Measurements from ENCODE around the gene PDE11A. TPM values are rescaled to one million over a fixed set of nuclear protein-coding genes. Genes with fewer than 3 reads are reported as not detected.

PDE11A gene
- total RNA-seq, 6 experiments from 2014 or later = 1.2 to 9.4 (median 6.3) TPM

DNA sequence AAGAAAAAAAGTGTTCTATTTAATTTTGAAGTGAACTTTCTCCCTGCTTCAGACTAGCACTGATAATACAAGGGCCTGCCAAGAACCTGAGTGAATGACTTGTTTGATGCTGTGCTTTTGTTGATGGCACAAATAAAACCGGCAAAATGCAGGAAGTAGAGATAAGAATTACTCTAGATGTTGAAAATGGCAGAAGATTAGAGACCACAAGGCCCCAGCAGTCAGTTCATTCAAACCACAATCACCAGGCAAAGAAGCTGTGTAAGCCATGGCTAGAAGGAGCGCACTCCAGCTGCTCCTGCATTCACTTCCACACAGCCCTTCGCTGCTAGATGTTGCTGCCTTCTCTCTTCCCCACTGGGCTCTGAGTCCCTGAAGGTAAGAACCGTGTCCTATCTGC lies 383.0 kb downstream of the PDE11A start:
- Histone ChIP-seq H3K4me1 (peaks cover 0 to 31% (median 2%) of the 10 kb centered on the region in 4 donors), H3K27ac (no peak overlapping the region), H3K27me3 (no peaks in the 10 kb centered on the region), H3K4me3 (no peak overlapping the region), H3K36me3 (no peaks in the 10 kb centered on the region), H3K9me3 (no peaks in the 10 kb centered on the region)
- intact Hi-C loops (cut with DNase I) = no loop called here
- TF ChIP-seq, protein P1, sequence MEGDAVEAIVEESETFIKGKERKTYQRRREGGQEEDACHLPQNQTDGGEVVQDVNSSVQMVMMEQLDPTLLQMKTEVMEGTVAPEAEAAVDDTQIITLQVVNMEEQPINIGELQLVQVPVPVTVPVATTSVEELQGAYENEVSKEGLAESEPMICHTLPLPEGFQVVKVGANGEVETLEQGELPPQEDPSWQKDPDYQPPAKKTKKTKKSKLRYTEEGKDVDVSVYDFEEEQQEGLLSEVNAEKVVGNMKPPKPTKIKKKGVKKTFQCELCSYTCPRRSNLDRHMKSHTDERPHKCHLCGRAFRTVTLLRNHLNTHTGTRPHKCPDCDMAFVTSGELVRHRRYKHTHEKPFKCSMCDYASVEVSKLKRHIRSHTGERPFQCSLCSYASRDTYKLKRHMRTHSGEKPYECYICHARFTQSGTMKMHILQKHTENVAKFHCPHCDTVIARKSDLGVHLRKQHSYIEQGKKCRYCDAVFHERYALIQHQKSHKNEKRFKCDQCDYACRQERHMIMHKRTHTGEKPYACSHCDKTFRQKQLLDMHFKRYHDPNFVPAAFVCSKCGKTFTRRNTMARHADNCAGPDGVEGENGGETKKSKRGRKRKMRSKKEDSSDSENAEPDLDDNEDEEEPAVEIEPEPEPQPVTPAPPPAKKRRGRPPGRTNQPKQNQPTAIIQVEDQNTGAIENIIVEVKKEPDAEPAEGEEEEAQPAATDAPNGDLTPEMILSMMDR (IDR thresholded peaks at IDR 0.05) = no peak
- TF ChIP-seq POLR2A (IDR thresholded peaks at IDR 0.05) = no peak
- DNase-seq = no peak
- WGBS (ENCODE audit: insufficient coverage, low coverage, low lambda C conversion rate, missing lambda C conversion rate) = 56% methylated on average over 4 of the region's 4 CpGs
- ATAC-seq = no peak

DNA sequence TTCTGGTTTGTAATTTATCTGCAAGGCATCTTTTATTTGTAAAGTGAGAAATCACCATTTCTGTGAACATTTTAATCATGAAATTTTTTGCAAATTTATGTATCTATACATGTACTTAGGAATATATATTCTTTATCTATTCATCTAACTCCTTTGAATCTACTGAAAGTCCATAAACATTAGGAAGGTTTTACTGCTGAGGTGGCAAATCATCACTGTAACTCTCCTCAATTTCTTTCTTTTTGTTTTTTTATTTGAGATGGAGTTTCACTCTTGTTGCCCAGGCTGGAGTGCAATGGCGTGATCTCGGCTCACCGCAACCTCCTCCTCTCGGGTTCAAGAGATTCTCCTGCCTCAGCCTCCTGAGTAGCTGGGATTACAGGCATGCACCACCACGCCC lies 383.7 kb downstream of the PDE11A start:
- no peak overlapping the region for H3K4me3 ChIP-seq
- 90% methylated on average over 5 of the region's 5 CpGs for WGBS (ENCODE audit: insufficient coverage, low coverage, low lambda C conversion rate, missing lambda C conversion rate)
- TF ChIP-seq, protein P1 (IDR thresholded peaks at IDR 0.05) = no peak
- TF ChIP-seq POLR2A (IDR thresholded peaks at IDR 0.05) = no peak
- H3K27me3 ChIP-seq = no peaks in the 10 kb centered on the region
- intact Hi-C loops (cut with DNase I) = no loop called here
- H3K9me3 ChIP-seq = no peaks in the 10 kb centered on the region
- H3K4me1 ChIP-seq = peaks cover 0 to 23% (median 2%) of the 10 kb centered on the region in 4 donors
- DNase-seq = no peak
- no peak for ATAC-seq
- H3K36me3 ChIP-seq = no peaks in the 10 kb centered on the region
- H3K27ac ChIP-seq = no peak overlapping the region

DNA sequence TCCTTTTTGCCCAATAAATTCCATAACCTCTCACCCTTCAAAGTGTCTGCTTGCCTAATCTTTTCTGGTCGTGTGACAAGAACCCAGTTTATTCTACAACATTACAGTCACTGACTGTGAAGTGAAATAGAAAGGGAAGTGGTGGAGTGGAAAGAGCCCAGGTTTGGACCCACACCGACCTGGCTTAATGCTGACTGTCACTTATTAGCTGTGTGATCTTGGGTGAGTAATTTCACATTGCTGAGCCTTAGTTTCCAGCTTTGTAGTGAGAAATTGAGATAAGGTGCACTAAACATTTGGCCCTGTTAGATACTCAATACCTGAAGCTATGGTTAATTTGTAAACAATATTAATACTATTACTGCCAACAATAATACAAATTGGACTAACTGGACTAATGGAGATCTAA lies 388.9 kb downstream of the PDE11A start:
- no peak overlapping the region for H3K4me3 ChIP-seq
- H3K27me3 ChIP-seq = no peaks in the 10 kb centered on the region
- no peaks in the 10 kb centered on the region for H3K9me3 ChIP-seq
- intact Hi-C loops (cut with DNase I) = no loop called here
- no peaks in the 10 kb centered on the region for H3K36me3 ChIP-seq
- no peaks in the 10 kb centered on the region for H3K4me1 ChIP-seq
- TF ChIP-seq POLR2A (IDR thresholded peaks at IDR 0.05) = no peak
- TF ChIP-seq, protein P1 (IDR thresholded peaks at IDR 0.05) = no peak
- WGBS (ENCODE audit: insufficient coverage, low coverage, low lambda C conversion rate, missing lambda C conversion rate) = 35% methylated on average over 2 of the region's 2 CpGs
- DNase-seq = no peak
- ATAC-seq = no peak
- no peak overlapping the region for H3K27ac ChIP-seq

DNA sequence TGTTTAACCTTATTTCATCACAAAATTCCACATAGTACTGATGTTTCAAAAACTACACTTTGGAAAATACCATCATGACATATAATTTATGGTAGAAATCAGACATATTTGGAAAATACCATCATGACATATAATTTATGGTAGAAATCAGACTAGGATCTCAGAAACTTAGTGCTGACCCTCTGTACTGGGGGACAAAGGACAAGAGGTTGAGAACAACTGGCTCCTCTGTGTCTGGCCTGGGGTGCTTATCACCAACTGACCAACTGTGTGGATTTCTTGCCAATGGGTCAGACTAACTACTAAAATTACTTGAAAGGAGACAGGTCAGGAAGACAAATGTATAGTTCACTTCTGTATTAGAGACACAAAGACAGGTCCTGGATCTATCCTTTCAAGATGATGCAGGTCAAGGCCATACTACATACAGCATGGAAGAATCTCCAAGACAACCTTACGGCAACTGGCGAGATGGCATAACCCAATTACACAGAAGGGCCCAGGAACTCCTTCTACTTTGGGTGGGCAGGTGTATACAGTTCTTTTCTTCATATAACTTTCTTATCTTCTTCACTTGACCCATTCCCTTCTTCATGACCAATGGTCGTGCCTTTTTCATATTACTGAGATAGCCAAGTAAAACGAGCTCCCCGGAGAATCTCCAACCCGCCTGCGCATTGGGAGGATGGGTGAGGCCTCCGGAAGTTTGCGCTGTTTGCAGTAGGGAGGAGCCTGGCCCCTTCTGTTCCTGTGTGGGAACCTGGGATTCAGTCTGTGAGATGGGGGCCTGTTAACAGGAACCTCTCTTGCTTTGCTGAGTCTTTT lies 389.5 kb downstream of the PDE11A start:
- intact Hi-C loops (cut with DNase I) = no loop called here
- WGBS (ENCODE audit: insufficient coverage, low coverage, low lambda C conversion rate, missing lambda C conversion rate) = 85% methylated on average over 8 of the region's 9 CpGs
- DNase-seq = no peak
- Histone ChIP-seq H3K27me3 (no peaks in the 10 kb centered on the region), H3K9me3 (no peaks in the 10 kb centered on the region), H3K4me3 (no peak overlapping the region), H3K4me1 (no peaks in the 10 kb centered on the region), H3K27ac (no peak overlapping the region), H3K36me3 (no peaks in the 10 kb centered on the region)
- ATAC-seq = no peak
- no peak for TF ChIP-seq POLR2A (IDR thresholded peaks at IDR 0.05)
- TF ChIP-seq, protein P1 (IDR thresholded peaks at IDR 0.05) = no peak
